MM.1S (cell line): ENCODE results near the gene ZNF121.

Source experiments
- DNase-seq: peaks from one replicate; pipeline ENCODE4 v3.0.0-alpha.2; 2015
- H2AFZ ChIP-seq: fragments of 300-600 bp; sonication (generic); 2 replicates; pipeline ENCODE4 v1.6.0; 2016; ENCODE audit warnings: antibody characterized with exemption, low read length
- H3F3A ChIP-seq: fragments of 300-600 bp; sonication (generic); 2 replicates; pipeline ENCODE4 v1.6.1; 2016; ENCODE audit warnings: mild to moderate bottlenecking, antibody characterized with exemption, low read length, moderate library complexity, mixed read lengths; ENCODE audit not compliant: insufficient read depth
- H3K27ac ChIP-seq: fragments of 300-600 bp; sonication (generic); 2 replicates; pipeline ENCODE4 v1.5.1; 2016; ENCODE audit warnings: mild to moderate bottlenecking, low read length
- H3K27me3 ChIP-seq: fragments of 300-600 bp; sonication (generic); replicated peaks from 2 replicates; pipeline ENCODE4 v1.6.0; 2016; ENCODE audit warnings: low read length; ENCODE audit not compliant: insufficient read depth
- H3K36me3 ChIP-seq: fragments of 300-600 bp; sonication (generic); replicated peaks from 2 replicates; pipeline ENCODE4 v1.6.1; 2016; ENCODE audit warnings: mild to moderate bottlenecking, low read length, mixed read lengths; ENCODE audit not compliant: insufficient read depth
- H3K4me1 ChIP-seq: fragments of 300-600 bp; sonication (generic); 2 replicates; pipeline ENCODE4 v1.6.1; 2016; ENCODE audit warnings: low read length, mixed read lengths
- H3K4me2 ChIP-seq: fragments of 300-600 bp; sonication (generic); 2 replicates; pipeline ENCODE4 v1.6.0; 2016; ENCODE audit warnings: low read depth, low read length
- H3K4me3 ChIP-seq: fragments of 300-600 bp; sonication (generic); 2 replicates; pipeline ENCODE4 v1.5.1; 2016; ENCODE audit warnings: low read length, mixed read lengths
- H3K79me2 ChIP-seq: fragments of 300-600 bp; sonication (generic); 2 replicates; pipeline ENCODE4 v1.6.1; 2016; ENCODE audit warnings: mixed run types, low read length, mixed read lengths
- H3K9ac ChIP-seq: fragments of 300-600 bp; sonication (generic); 2 replicates; pipeline ENCODE4 v1.6.1; 2016; ENCODE audit warnings: low read length, mixed read lengths
- H3K9me2 ChIP-seq: fragments of 300-600 bp; sonication (generic); replicated peaks from 2 replicates; pipeline ENCODE4 v1.6.1; 2016; ENCODE audit warnings: mild to moderate bottlenecking, low read length, mixed read lengths; ENCODE audit not compliant: insufficient read depth
- H3K9me3 ChIP-seq: fragments of 300-600 bp; sonication (generic); replicated peaks from 2 replicates; pipeline ENCODE4 v1.6.1; 2016; ENCODE audit warnings: mild to moderate bottlenecking, low read length, mixed read lengths; ENCODE audit not compliant: insufficient read depth
- H4K20me1 ChIP-seq: fragments of 300-600 bp; sonication (generic); 2 replicates; pipeline ENCODE4 v1.6.1; 2016; ENCODE audit warnings: mild to moderate bottlenecking, low read length, moderate library complexity, mixed read lengths; ENCODE audit not compliant: insufficient read depth
- CTCF ChIP-seq: fragments of 300-600 bp; sonication (generic); IDR thresholded peaks from 2 replicates; pipeline ENCODE4 v1.5.1; 2016; ENCODE audit warnings: antibody characterized with exemption, low read length, mixed read lengths
- EZH2 ChIP-seq: fragments of 300-600 bp; sonication (generic); optimal IDR thresholded peaks from 2 replicates; pipeline ENCODE3; 2017; ENCODE audit warnings: low read depth, mild to moderate bottlenecking, antibody characterized with exemption, low read length, mixed read lengths
- EZH2phosphoT487 ChIP-seq: fragments of 300-600 bp; sonication (generic); IDR thresholded peaks from 2 replicates; pipeline ENCODE4 v1.6.1; 2018; ENCODE audit warnings: antibody characterized with exemption, low read length

ZNF121 gene

GRCh38 chr19:9621156-9622037 is 37.1 kb upstream of the ZNF121 start, which contains the start of gene ZNF561:
Gene ZNF561 (minus strand): TSS chr19:9621232. CDS start chr19:9619456, 1,776 bp downstream.
- DNase-seq: peak; percentile 80
- H4K20me1 ChIP-seq: no peaks in the 10 kb centered on the region
- H3K36me3 ChIP-seq: no peaks in the 10 kb centered on the region
- H3K4me2 ChIP-seq: peak within 1 kb of the TSS; percentile 27
- no peak for TF ChIP-seq EZH2
- no peak for TF ChIP-seq CTCF
- no peaks in the 10 kb centered on the region for H3K9me3 ChIP-seq
- H3K27me3 ChIP-seq: no peaks in the 10 kb centered on the region
- H3K9ac ChIP-seq: peak within 1 kb of the TSS; percentile 82
- peak within 1 kb of the TSS; percentile 70; the same call in 1 of the 2 replicates for H3K27ac ChIP-seq
- H2AFZ ChIP-seq: peak within 1 kb of the TSS; percentile 92
- H3K4me3 ChIP-seq: peak within 1 kb of the TSS; percentile 75
- H3K4me1 ChIP-seq: 0 out of 2 replicates have a peak, but pooled peaks cover 6% of the 10 kb centered on the region
- no peaks in the 10 kb centered on the region for H3F3A ChIP-seq
- 0 out of 2 replicates have a peak, but pooled peaks cover 3% of the 10 kb centered on the region for H3K79me2 ChIP-seq
- no peaks in the 10 kb centered on the region for H3K9me2 ChIP-seq

GRCh38 chr19:9620842-9621155 is 36.5 kb upstream of the ZNF121 start:
- DNase-seq: no peak
- Histone ChIP-seq H3K4me3 (peak overlapping the region; percentile 75), H3K9ac (peak overlapping the region; percentile 82), H3K79me2 (0 out of 2 replicates have a peak, but pooled peaks cover 3% of the 10 kb centered on the region), H3K4me1 (0 out of 2 replicates have a peak, but pooled peaks cover 6% of the 10 kb centered on the region), H2AFZ (peak overlapping the region; percentile 92), H3K27me3 (no peaks in the 10 kb centered on the region), H3K27ac (peak overlapping the region; percentile 70; the same call in 1 of the 2 replicates), H4K20me1 (no peaks in the 10 kb centered on the region), H3K9me3 (no peaks in the 10 kb centered on the region), H3K4me2 (peak overlapping the region; percentile 27; the same call in 1 of the 2 replicates), H3K9me2 (no peaks in the 10 kb centered on the region), H3K36me3 (no peaks in the 10 kb centered on the region), H3F3A (no peaks in the 10 kb centered on the region)
- TF ChIP-seq EZH2phosphoT487: no peak

GRCh38 chr19:9615844-9616243 is 31.5 kb upstream of the ZNF121 start:
- TF ChIP-seq EZH2phosphoT487: no peak
- TF ChIP-seq CTCF: no peak
- Histone ChIP-seq H3K27me3 (no peaks in the 10 kb centered on the region), H3K4me1 (no peaks in the 10 kb centered on the region), H3K9ac (no peak overlapping the region), H3K9me2 (no peaks in the 10 kb centered on the region), H3K27ac (no peak overlapping the region), H3K4me2 (no peak overlapping the region), H3F3A (no peaks in the 10 kb centered on the region), H2AFZ (no peak overlapping the region), H3K4me3 (no peak overlapping the region), H3K79me2 (0 out of 2 replicates have a peak, but pooled peaks cover 3% of the 10 kb centered on the region), H3K36me3 (peaks cover 4% of the 10 kb centered on the region; the same call in 1 of the 2 replicates), H4K20me1 (no peaks in the 10 kb centered on the region), H3K9me3 (no peaks in the 10 kb centered on the region)
- no peak for DNase-seq
